HepG2 (cell line): Measurements from ENCODE around the gene SLC16A3. TPM values are rescaled to one million over a fixed set of nuclear protein-coding genes. Genes with fewer than 3 reads are reported as not detected.
A peak's percentile ranks its signal among the peaks of the same experiment; 100 is the strongest.

Source experiments
- ARNTL ChIP-seq: sonication (generic); formaldehyde crosslinking; IDR thresholded peaks from 2 replicates; pipeline ENCODE4 v1.4.0; 2020; ENCODE audit warnings: mild to moderate bottlenecking, missing genetic modification reagents
- EP300 ChIP-seq, 3 experiments: sonication (generic) in 1 of 3; formaldehyde crosslinking in 1 of 3; IDR thresholded peaks; 2 replicates each; pipeline versions ENCODE4 v1.5.1 to v1.6.1; 2011 to 2020; ENCODE audit warnings: low read depth in 2 of 3, low read length in 2 of 3, borderline replicate concordance in 1 of 3, improper control_type of control experiment in 1 of 3, mild to moderate bottlenecking in 1 of 3, missing genetic modification reagents in 1 of 3, moderate library complexity in 1 of 3
- NRL ChIP-seq: sonication (generic); formaldehyde crosslinking; IDR thresholded peaks from 2 replicates; pipeline ENCODE4 v1.5.0; 2020; ENCODE audit warnings: missing genetic modification reagents, mild to moderate bottlenecking, moderate library complexity, borderline replicate concordance
- ZNF468 ChIP-seq: sonication (generic); formaldehyde crosslinking; IDR thresholded peaks from 2 replicates; pipeline ENCODE4 v1.8.0; 2022; ENCODE audit warnings: mild to moderate bottlenecking, moderate library complexity, missing genetic modification reagents
- ZNF660 ChIP-seq: sonication (generic); formaldehyde crosslinking; IDR thresholded peaks from 2 replicates; pipeline ENCODE4 v1.5.1; 2020; ENCODE audit warnings: mild to moderate bottlenecking, low read depth, missing genetic modification reagents, borderline replicate concordance
- ZNF766 ChIP-seq: sonication (generic); formaldehyde crosslinking; IDR thresholded peaks from 2 replicates; pipeline ENCODE4 v1.5.0; 2020; ENCODE audit warnings: missing genetic modification reagents, borderline replicate concordance
- polyA plus RNA-seq, 8 experiments: library from polyadenylated mRNA; depleted of rRNA in 3 of 8; stranded (reverse) in 7 of 8; unstranded in 1 of 8; fragments of >200 nt; fragmentation: Illumina TruSeq in 4 of 8; extraction: Trizol in 4 of 8; gene quantifications; 2 replicates each; pipeline versions ENCODE4 v1.2.1 to v1.2.3, GENCODE V29; 2011 to 2016; ENCODE audit warnings: low read depth in 4 of 8, missing spikeins in 1 of 8, mixed read lengths in 1 of 8; ENCODE audit not compliant: insufficient read depth in 1 of 8
- total RNA-seq, 5 experiments: library from RNA; depleted of rRNA; stranded (reverse); fragments of >200 nt; fragmentation: Illumina TruSeq; extraction: Trizol; gene quantifications; 2 replicates each; pipeline ENCODE4 v1.2.3, GENCODE V29; 2016; ENCODE audit warnings: low read depth in 1 of 5
- TF ChIP-seq, protein P1 (sequence below): sonication (generic); formaldehyde crosslinking; IDR thresholded peaks from 2 replicates; pipeline ENCODE4 v1.4.0; 2020; ENCODE audit warnings: missing genetic modification reagents, mild to moderate bottlenecking, borderline replicate concordance
- TF ChIP-seq, protein P2 (sequence below): IDR thresholded peaks from 2 replicates; pipeline ENCODE4 v1.6.1; 2012; ENCODE audit warnings: inconsistent platforms

SLC16A3 gene
- total and polyA plus RNA-seq, 2 of the 13 experiments (the other 11 are each of a cell fraction or from before 2014, with no cell fraction given), result 242 to 349 TPM

DNA sequence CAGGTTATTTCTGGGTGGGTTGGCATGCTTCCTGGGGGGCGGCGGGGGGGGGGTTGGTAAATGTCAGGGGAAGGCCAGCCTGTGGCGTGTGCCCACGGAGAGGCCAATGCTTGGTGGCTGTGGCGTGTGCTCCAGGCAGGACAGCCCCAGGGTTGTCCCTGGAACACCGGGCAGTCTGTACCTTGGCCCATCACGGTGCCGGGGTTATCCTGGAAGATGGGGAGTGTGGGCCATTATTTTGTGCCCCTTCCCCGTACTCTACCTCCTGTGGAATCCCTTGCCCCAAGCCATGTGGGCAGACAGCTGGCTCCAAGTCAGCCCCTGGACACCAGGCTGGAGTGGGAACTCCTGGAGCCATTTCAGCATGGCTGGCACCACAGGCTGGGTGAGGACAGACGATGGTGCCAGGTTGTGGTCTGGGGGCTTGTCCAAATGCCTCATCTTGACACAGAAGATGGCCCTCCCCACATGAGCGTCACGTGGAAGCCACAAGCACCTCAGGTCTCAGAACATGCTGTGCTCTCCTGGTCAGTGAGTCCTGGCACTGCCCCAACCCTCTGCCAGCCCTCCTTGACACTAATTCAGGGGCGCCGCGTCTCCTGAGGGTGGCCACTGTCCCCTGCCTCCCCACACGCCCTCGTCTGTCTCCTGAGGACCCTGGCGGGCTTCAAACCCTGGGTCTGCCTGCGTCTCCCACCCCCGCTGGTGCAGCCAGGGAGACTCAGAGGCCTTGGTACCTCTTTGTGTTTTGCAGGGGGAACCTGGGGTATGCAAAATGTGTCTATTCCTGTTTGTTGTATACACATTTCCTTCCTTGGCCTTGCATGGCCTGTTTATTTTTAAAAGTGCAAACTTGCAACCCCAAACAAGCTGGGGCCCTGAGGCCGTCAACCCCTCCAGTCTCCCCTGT lies 4.3 kb downstream of the SLC16A3 start (continued):
- TF ChIP-seq ZNF766 (no peak), ARNTL (CRISPR knock-in tag) (no peak), ZNF468 (CRISPR knock-in tag) (no peak), NRL (CRISPR knock-in tag) (peak; percentile 76; the same call in 1 of the 2 replicates), ZNF660 (CRISPR knock-in tag) (no peak), EP300 (IDR thresholded peaks at IDR 0.05; ENCODE audit: low read depth in 2 of 2, low read length in 2 of 2) (no peak), EP300 (CRISPR knock-in tag; IDR thresholded peaks at IDR 0.05; ENCODE audit: borderline replicate concordance) (no peak)
- TF ChIP-seq, protein P1, sequence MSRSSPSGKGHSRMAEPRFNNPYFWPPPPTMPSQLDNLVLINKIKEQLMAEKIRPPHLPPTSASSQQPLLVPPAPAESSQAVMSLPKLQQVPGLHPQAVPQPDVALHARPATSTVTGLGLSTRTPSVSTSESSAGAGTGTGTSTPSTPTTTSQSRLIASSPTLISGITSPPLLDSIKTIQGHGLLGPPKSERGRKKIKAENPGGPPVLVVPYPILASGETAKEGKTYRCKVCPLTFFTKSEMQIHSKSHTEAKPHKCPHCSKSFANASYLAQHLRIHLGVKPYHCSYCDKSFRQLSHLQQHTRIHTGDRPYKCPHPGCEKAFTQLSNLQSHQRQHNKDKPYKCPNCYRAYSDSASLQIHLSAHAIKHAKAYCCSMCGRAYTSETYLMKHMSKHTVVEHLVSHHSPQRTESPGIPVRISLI (CRISPR knock-in tag), result no peak
- TF ChIP-seq, protein P2, sequence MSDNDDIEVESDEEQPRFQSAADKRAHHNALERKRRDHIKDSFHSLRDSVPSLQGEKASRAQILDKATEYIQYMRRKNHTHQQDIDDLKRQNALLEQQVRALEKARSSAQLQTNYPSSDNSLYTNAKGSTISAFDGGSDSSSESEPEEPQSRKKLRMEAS, result no peak; the same call in 1 of the 2 replicates
